K562 (cell line): ENCODE measurements around the gene NADK. TPM values are rescaled to one million over a fixed set of nuclear protein-coding genes. Genes with fewer than 3 reads are reported as not detected.

ENCODE experiments used
- CBX3 ChIP-seq, 2 experiments: IDR thresholded peaks; 1 replicate in 1 of 2; 2 replicates in 1 of 2; pipeline ENCODE4 v1.6.1; 2012; ENCODE audit warnings: inconsistent platforms in 2 of 2, low read length in 2 of 2, borderline replicate concordance in 1 of 2, control low read depth in 1 of 2
- GTF2B ChIP-seq: IDR thresholded peaks from 2 replicates; pipeline ENCODE4 v1.6.1; 2011; ENCODE audit not compliant: insufficient read length; ENCODE audit errors: extremely low read depth
- IRF2 ChIP-seq: sonication (generic); formaldehyde crosslinking; IDR thresholded peaks from 2 replicates; pipeline ENCODE4 v1.8.1; 2022; ENCODE audit warnings: mild to moderate bottlenecking, missing genetic modification reagents
- MTA1 ChIP-seq: fragments of 450-650 bp; IDR thresholded peaks from 2 replicates; pipeline ENCODE4 v1.6.1; 2017; ENCODE audit warnings: borderline replicate concordance
- NR1H2 ChIP-seq: sonication (generic); formaldehyde crosslinking; IDR thresholded peaks from 2 replicates; pipeline ENCODE4 v1.4.0; 2020; ENCODE audit warnings: mild to moderate bottlenecking, missing genetic modification reagents
- PHB ChIP-seq: fragments of 250-450 bp; sonication (Bioruptor Pico); IDR thresholded peaks from 2 replicates; pipeline ENCODE4 v1.5.0; 2021
- POU5F1 ChIP-seq: fragments of 150-350 bp; IDR thresholded peaks from 2 replicates; pipeline ENCODE4 v1.6.1; 2014; ENCODE audit warnings: borderline replicate concordance, low read length, low read depth, mild to moderate bottlenecking; ENCODE audit not compliant: partially characterized antibody
- RBM15 ChIP-seq: fragments of 200-400 bp; formaldehyde crosslinking; IDR thresholded peaks from 2 replicates; pipeline ENCODE4 v1.6.1; 2018; ENCODE audit warnings: mild to moderate bottlenecking, low read length, moderate library complexity; ENCODE audit not compliant: insufficient read depth
- RHOXF2B ChIP-seq: fragments of 250-450 bp; sonication (Bioruptor Pico); conservative IDR thresholded peaks from 2 replicates; pipeline ENCODE4 v1.5.1; 2021
- SAFB2 ChIP-seq: fragments of 200-400 bp; formaldehyde crosslinking; IDR thresholded peaks from 2 replicates; pipeline ENCODE4 v1.6.1; 2018; ENCODE audit warnings: borderline replicate concordance, low read length, low read depth, moderate library complexity; ENCODE audit not compliant: severe bottlenecking
- SIX5 ChIP-seq, 2 experiments: IDR thresholded peaks; 2 replicates each; pipeline ENCODE4 v1.6.1; 2011; ENCODE audit warnings: low read length in 2 of 2, borderline replicate concordance in 1 of 2, low read depth in 1 of 2, mild to moderate bottlenecking in 1 of 2, moderate library complexity in 1 of 2; ENCODE audit not compliant: insufficient read depth in 1 of 2
- SNRNP70 ChIP-seq: fragments of 200-400 bp; formaldehyde crosslinking; optimal IDR thresholded peaks from 2 replicates; pipeline ENCODE3; 2017; ENCODE audit warnings: low read depth, low read length
- STAT6 ChIP-seq: sonication (generic); formaldehyde crosslinking; IDR thresholded peaks from 2 replicates; pipeline ENCODE4 v1.8.1; 2023; ENCODE audit warnings: mild to moderate bottlenecking, missing genetic modification reagents
- TAL1 ChIP-seq: fragments of 450-650 bp; IDR thresholded peaks from 2 replicates; pipeline ENCODE4 v1.6.1; 2016; ENCODE audit warnings: mild to moderate bottlenecking
- ZFPM2 ChIP-seq: fragments of 250-450 bp; sonication (Bioruptor Pico); IDR thresholded peaks from 2 replicates; pipeline ENCODE4 v1.5.1; 2022; ENCODE audit warnings: mild to moderate bottlenecking
- ZNF12 ChIP-seq: sonication (generic); formaldehyde crosslinking; IDR thresholded peaks from 2 replicates; pipeline ENCODE4 v1.4.0; 2020; ENCODE audit warnings: mild to moderate bottlenecking, missing genetic modification reagents
- ZNF24 ChIP-seq: fragments of 450-650 bp; IDR thresholded peaks from 2 replicates; pipeline ENCODE4 v1.6.1; 2016
- ZNF644 ChIP-seq: fragments of 200-800 bp; sonication (Bioruptor generic); IDR thresholded peaks from 2 replicates; pipeline ENCODE4 v1.6.1; 2016; ENCODE audit warnings: low read depth, missing genetic modification characterization, missing compliant biosample characterization
- ZNF764 ChIP-seq: fragments of 250-450 bp; sonication (Bioruptor Pico); IDR thresholded peaks from 2 replicates; pipeline ENCODE4 v1.4.0; 2020; ENCODE audit warnings: low read depth, mild to moderate bottlenecking, moderate library complexity
- ZNF778 ChIP-seq: fragments of 450-650 bp; formaldehyde crosslinking; IDR thresholded peaks from 2 replicates; pipeline ENCODE4 v1.4.0; 2020; ENCODE audit warnings: mild to moderate bottlenecking, moderate library complexity
- polyA plus RNA-seq, 8 experiments: library from polyadenylated mRNA; depleted of rRNA in 4 of 8; stranded (reverse) in 5 of 8; unstranded in 3 of 8; fragments of >200 nt; fragmentation: Nextera tagmentation in 2 of 8; fragmentation: Illumina TruSeq in 1 of 8; extraction: Ambion mirVana in 2 of 8; extraction: Trizol in 1 of 8; gene quantifications; 2 replicates each; pipeline versions ENCODE4 v1.2.1 to v1.2.3, GENCODE V29; 2011 to 2014; ENCODE audit warnings: inconsistent platforms in 1 of 8, missing spikeins in 1 of 8
- total RNA-seq, 7 experiments: library from RNA; depleted of rRNA in 6 of 7; stranded (reverse); fragments of >200 nt in 6 of 7; fragmentation: Illumina TruSeq in 2 of 7; extraction: Trizol in 2 of 7; gene quantifications; 2 replicates each; pipeline versions ENCODE4 v1.2.1 to v1.2.3, GENCODE V29; 2011 to 2021; ENCODE audit warnings: low replicate concordance in 1 of 7
- TF ChIP-seq, protein P1 (sequence below): fragments of 450-650 bp; IDR thresholded peaks from 2 replicates; pipeline ENCODE4 v1.7.0; 2016; ENCODE audit warnings: borderline replicate concordance
- TF ChIP-seq, protein P2 (sequence below): fragments of 450-650 bp; IDR thresholded peaks from 2 replicates; pipeline ENCODE4 v1.6.1; 2014; ENCODE audit warnings: low read depth, mild to moderate bottlenecking, moderate library complexity, borderline replicate concordance

The NADK gene
- total and polyA plus RNA-seq, 9 of the 15 experiments (the other 6 are each of a cell fraction or from before 2014, with no cell fraction given) = 1.5 to 135 (median 75.1) TPM

- TF ChIP-seq SNRNP70 (no peak), ZFPM2 (CRISPR knock-in tag) (no peak), SIX5 (IDR thresholded peaks at IDR 0.05; ENCODE audit: borderline replicate concordance in 1 of 2, insufficient read depth in 1 of 2, low read depth in 1 of 2, low read length in 2 of 2) (no peak), ZNF12 (CRISPR knock-in tag) (no peak), STAT6 (CRISPR knock-in tag) (no peak), PHB (CRISPR knock-in tag) (0 out of 2 replicates have a peak, but pooled peaks have one; percentile 81), SAFB2 (no peak), IRF2 (no peak), MTA1 (peak; percentile 11; the same call in 1 of the 2 replicates), CBX3 (IDR thresholded peaks at IDR 0.05; ENCODE audit: borderline replicate concordance in 1 of 2, low read length in 2 of 2) (no peak), POU5F1 (no peak), TAL1 (no peak), ZNF778 (no peak), ZNF644 (tag) (no peak), RBM15 (no peak), GTF2B (no peak), NR1H2 (CRISPR knock-in tag) (no peak), RHOXF2B (CRISPR knock-in tag) (no peak), ZNF764 (CRISPR knock-in tag) (no peak), ZNF24 (no peak)
- TF ChIP-seq, protein P1, sequence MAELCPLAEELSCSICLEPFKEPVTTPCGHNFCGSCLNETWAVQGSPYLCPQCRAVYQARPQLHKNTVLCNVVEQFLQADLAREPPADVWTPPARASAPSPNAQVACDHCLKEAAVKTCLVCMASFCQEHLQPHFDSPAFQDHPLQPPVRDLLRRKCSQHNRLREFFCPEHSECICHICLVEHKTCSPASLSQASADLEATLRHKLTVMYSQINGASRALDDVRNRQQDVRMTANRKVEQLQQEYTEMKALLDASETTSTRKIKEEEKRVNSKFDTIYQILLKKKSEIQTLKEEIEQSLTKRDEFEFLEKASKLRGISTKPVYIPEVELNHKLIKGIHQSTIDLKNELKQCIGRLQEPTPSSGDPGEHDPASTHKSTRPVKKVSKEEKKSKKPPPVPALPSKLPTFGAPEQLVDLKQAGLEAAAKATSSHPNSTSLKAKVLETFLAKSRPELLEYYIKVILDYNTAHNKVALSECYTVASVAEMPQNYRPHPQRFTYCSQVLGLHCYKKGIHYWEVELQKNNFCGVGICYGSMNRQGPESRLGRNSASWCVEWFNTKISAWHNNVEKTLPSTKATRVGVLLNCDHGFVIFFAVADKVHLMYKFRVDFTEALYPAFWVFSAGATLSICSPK = no peak
- TF ChIP-seq, protein P2, sequence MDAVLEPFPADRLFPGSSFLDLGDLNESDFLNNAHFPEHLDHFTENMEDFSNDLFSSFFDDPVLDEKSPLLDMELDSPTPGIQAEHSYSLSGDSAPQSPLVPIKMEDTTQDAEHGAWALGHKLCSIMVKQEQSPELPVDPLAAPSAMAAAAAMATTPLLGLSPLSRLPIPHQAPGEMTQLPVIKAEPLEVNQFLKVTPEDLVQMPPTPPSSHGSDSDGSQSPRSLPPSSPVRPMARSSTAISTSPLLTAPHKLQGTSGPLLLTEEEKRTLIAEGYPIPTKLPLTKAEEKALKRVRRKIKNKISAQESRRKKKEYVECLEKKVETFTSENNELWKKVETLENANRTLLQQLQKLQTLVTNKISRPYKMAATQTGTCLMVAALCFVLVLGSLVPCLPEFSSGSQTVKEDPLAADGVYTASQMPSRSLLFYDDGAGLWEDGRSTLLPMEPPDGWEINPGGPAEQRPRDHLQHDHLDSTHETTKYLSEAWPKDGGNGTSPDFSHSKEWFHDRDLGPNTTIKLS = peak; percentile 65; the same call in 1 of the 2 replicates
Measured at GRCh38 chr1:1782399-1783221, 4.3 kb upstream of the NADK start (continued).
